ENCODE data around the gene LLGL1.

- TF ChIP-seq POLR2A (IDR thresholded peaks at IDR 0.05) (no peak), CTCF (IDR thresholded peaks at IDR 0.05) (no peak)
These were observed 42.5 kb upstream of the LLGL1 start for GRCh38 chr17:18182978-18183333.
